GM21825 (cell line): ENCODE measurements around the gene CNKSR3.
A peak's percentile ranks its signal among the peaks of the same experiment; 100 is the strongest.
"Not testable (repeated sequence)": the region's sequence is repeated elsewhere in the genome, so short reads cannot be mapped to it uniquely, and the experiment has no call there.

ENCODE experiments used
- ATAC-seq: cut with Tn5 transposase; IDR thresholded peaks from one replicate; pipeline ENCODE4 v1.9.1; 2021; ENCODE audit warnings: mild to moderate bottlenecking, moderate library complexity; ENCODE audit not compliant: unreplicated experiment

CNKSR3 gene

GRCh38 chr6:154528310-154528915, 17.9 kb upstream of the CNKSR3 start:
- no peak for ATAC-seq

GRCh38 chr6:154526996-154527395, 16.5 kb upstream of the CNKSR3 start:
- no peak for ATAC-seq

GRCh38 chr6:154522576-154522975, 12.1 kb upstream of the CNKSR3 start:
- no peak for ATAC-seq

- ATAC-seq = no peak
These were observed 10.9 kb upstream of the CNKSR3 start for GRCh38 chr6:154521412-154521811.

- no peak for ATAC-seq
These were observed 9.8 kb upstream of the CNKSR3 start for GRCh38 chr6:154520280-154520679.

GRCh38 chr6:154518396-154518795, 7.9 kb upstream of the CNKSR3 start:
- no peak for ATAC-seq

- no peak for ATAC-seq
These were observed 5.8 kb upstream of the CNKSR3 start for GRCh38 chr6:154516276-154516675.

- ATAC-seq = no peak
These were observed 5.3 kb upstream of the CNKSR3 start for GRCh38 chr6:154515826-154516225.

GRCh38 chr6:154515076-154515475, 4.6 kb upstream of the CNKSR3 start:
- not testable (repeated sequence) for ATAC-seq

- ATAC-seq = no peak
These were observed 4.0 kb upstream of the CNKSR3 start for GRCh38 chr6:154514481-154514880.

GRCh38 chr6:154513601-154514320, 3.3 kb upstream of the CNKSR3 start:
- no peak for ATAC-seq

GRCh38 chr6:154512201-154512600, 1.7 kb upstream of the CNKSR3 start:
- no peak for ATAC-seq

- no peak for ATAC-seq
These were observed 1.3 kb upstream of the CNKSR3 start for GRCh38 chr6:154511791-154512190.

GRCh38 chr6:154509421-154510143, 903 bp downstream of the CNKSR3 start:
- ATAC-seq = peak; percentile 28

GRCh38 chr6:154508573-154509375, 1.7 kb downstream of the CNKSR3 start:
- ATAC-seq = no peak

GRCh38 chr6:154506991-154507898, 3.2 kb downstream of the CNKSR3 start:
- ATAC-seq = no peak

- no peak for ATAC-seq
These were observed 3.9 kb downstream of the CNKSR3 start for GRCh38 chr6:154506582-154506981.

GRCh38 chr6:154506108-154506507, 4.4 kb downstream of the CNKSR3 start:
- no peak for ATAC-seq

GRCh38 chr6:154504865-154505449, 5.5 kb downstream of the CNKSR3 start:
- no peak for ATAC-seq

- ATAC-seq = no peak
These were observed 6.4 kb downstream of the CNKSR3 start for GRCh38 chr6:154504102-154504501.
